ENCODE results near the gene MUL1. TPM values are rescaled to one million over a fixed set of nuclear protein-coding genes. Genes with fewer than 3 reads are reported as not detected.
A peak's percentile ranks its signal among the peaks of the same experiment; 100 is the strongest.

The MUL1 gene
- total RNA-seq, 2 donors from 2014 or later, result 29.8 to 34.1 TPM

- H3K9me3 ChIP-seq, result no peaks in the 10 kb centered on the region
- no peak for TF ChIP-seq CTCF (IDR thresholded peaks at IDR 0.05)
- intact Hi-C loops (cut with DNase I), result no loop called here
- H3K4me1 ChIP-seq, result peaks cover 7% of the 10 kb centered on the region
- peak overlapping the region; percentile 82 for H3K27ac ChIP-seq
- peak overlapping the region; percentile 85 for H3K4me3 ChIP-seq
- H3K9ac ChIP-seq (ENCODE audit: low read depth in 2 of 2, low read length in 2 of 2), result peak overlapping the region; percentile 79 to 98
- H3K27me3 ChIP-seq, result no peaks in the 10 kb centered on the region
- peak; percentile 51 for DNase-seq
- H3K36me3 ChIP-seq, result no peaks in the 10 kb centered on the region
These were observed 23.2 kb downstream of the MUL1 start for GRCh38 chr1:20484519-20485462.

- TF ChIP-seq CTCF (IDR thresholded peaks at IDR 0.05), result no peak
- H3K4me3 ChIP-seq, result peak overlapping the region; percentile 85
- DNase-seq, result peak; percentile 50
- H3K27ac ChIP-seq, result peak overlapping the region; percentile 82
- no peaks in the 10 kb centered on the region for H3K36me3 ChIP-seq
- intact Hi-C loops (cut with DNase I), result no loop called here
- peaks cover 9% of the 10 kb centered on the region for H3K4me1 ChIP-seq
- no peaks in the 10 kb centered on the region for H3K27me3 ChIP-seq
- peak overlapping the region; percentile 79 to 98 for H3K9ac ChIP-seq (ENCODE audit: low read depth in 2 of 2, low read length in 2 of 2)
- no peaks in the 10 kb centered on the region for H3K9me3 ChIP-seq
These were observed 24.0 kb downstream of the MUL1 start for GRCh38 chr1:20483833-20484518.

GRCh38 chr1:20483098-20483832 is 24.7 kb downstream of the MUL1 start:
- intact Hi-C loops (cut with DNase I), result no loop called here

GRCh38 chr1:20481643-20482498 is 26.1 kb downstream of the MUL1 start:
- H3K27me3 ChIP-seq, result no peaks in the 10 kb centered on the region
- no peaks in the 10 kb centered on the region for H3K36me3 ChIP-seq
- intact Hi-C loops (cut with DNase I), result no loop called here
- no peak overlapping the region for H3K4me3 ChIP-seq
- H3K4me1 ChIP-seq, result peaks cover 16% of the 10 kb centered on the region
- no peaks in the 10 kb centered on the region for H3K9me3 ChIP-seq
- TF ChIP-seq CTCF (IDR thresholded peaks at IDR 0.05), result no peak
- H3K9ac ChIP-seq (ENCODE audit: low read depth in 2 of 2, low read length in 2 of 2), result peak overlapping the region in 1 of 2 donors; percentile 75
- DNase-seq, result no peak
- H3K27ac ChIP-seq, result peak overlapping the region; percentile 88

More at GRCh38 chr1:20483098-20483832, 24.7 kb downstream of the MUL1 start:
- Histone ChIP-seq H3K9me3 (no peaks in the 10 kb centered on the region), H3K36me3 (no peaks in the 10 kb centered on the region), H3K4me1 (peaks cover 9% of the 10 kb centered on the region), H3K27me3 (no peaks in the 10 kb centered on the region), H3K27ac (peak overlapping the region; percentile 82), H3K9ac (ENCODE audit: low read depth in 2 of 2, low read length in 2 of 2) (peak overlapping the region; percentile 79 to 98), H3K4me3 (peak overlapping the region; percentile 85)
- DNase-seq, result no peak
- TF ChIP-seq CTCF (IDR thresholded peaks at IDR 0.05), result no peak
